GM06990 (cell line): ENCODE measurements around the gene CHST11.

Experiments
- DNase-seq: peaks from one replicate; pipeline ENCODE4 v3.0.0-alpha.2; 2011; ENCODE audit not compliant: insufficient read length; ENCODE audit errors: extremely low read depth
- H3K27me3 ChIP-seq: replicated peaks from 2 replicates; pipeline ENCODE4 v1.6.0; 2011; ENCODE audit warnings: low read length; ENCODE audit not compliant: control insufficient read depth, insufficient read depth
- H3K36me3 ChIP-seq: 2 replicates; pipeline ENCODE4 v1.5.1; 2011; ENCODE audit warnings: low read length; ENCODE audit not compliant: control insufficient read depth, insufficient read depth
- H3K4me3 ChIP-seq: replicated peaks from 2 replicates; pipeline ENCODE4 v1.5.1; 2011; ENCODE audit warnings: low read depth, mild to moderate bottlenecking, control low read depth, low read length
- TF ChIP-seq, protein P1 (sequence below): IDR thresholded peaks from 2 replicates; pipeline ENCODE4 v1.5.1; 2011; ENCODE audit warnings: low read length, control low read depth, mild to moderate bottlenecking, inconsistent platforms; ENCODE audit not compliant: insufficient read depth, poor library complexity, severe bottlenecking

CHST11 gene

DNA sequence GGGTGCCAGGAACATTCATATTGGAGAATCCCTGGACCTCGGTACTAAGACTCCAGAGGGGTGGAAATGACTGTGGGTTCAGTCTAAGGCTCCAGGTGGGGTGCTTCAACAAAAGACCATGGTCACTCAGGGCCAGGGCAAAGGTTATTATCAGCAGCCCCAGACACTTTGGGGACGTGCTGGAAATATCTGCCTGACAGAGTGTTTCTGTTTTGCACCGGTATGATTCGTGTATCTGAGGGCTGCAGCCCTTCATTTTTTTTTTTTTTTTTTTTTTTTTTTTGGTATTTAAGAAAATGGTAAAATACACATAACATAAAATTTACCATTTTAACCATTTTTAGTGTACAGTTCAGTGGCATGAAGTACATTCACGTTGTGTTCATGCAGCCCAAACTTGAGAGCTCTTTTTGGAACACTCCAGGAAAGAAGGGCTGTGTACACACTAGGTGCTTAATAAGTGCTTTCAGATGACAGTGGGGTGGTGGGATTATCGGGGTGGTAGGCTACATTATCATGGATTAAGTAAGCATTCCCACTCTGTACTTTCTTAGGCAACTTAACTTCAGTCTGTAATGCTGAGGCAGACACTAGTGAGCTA lies 120.3 kb downstream of the CHST11 start:
- Histone ChIP-seq H3K4me3 (no peak overlapping the region), H3K27me3 (no peaks in the 10 kb centered on the region), H3K36me3 (no peaks in the 10 kb centered on the region)
- TF ChIP-seq, protein P1, sequence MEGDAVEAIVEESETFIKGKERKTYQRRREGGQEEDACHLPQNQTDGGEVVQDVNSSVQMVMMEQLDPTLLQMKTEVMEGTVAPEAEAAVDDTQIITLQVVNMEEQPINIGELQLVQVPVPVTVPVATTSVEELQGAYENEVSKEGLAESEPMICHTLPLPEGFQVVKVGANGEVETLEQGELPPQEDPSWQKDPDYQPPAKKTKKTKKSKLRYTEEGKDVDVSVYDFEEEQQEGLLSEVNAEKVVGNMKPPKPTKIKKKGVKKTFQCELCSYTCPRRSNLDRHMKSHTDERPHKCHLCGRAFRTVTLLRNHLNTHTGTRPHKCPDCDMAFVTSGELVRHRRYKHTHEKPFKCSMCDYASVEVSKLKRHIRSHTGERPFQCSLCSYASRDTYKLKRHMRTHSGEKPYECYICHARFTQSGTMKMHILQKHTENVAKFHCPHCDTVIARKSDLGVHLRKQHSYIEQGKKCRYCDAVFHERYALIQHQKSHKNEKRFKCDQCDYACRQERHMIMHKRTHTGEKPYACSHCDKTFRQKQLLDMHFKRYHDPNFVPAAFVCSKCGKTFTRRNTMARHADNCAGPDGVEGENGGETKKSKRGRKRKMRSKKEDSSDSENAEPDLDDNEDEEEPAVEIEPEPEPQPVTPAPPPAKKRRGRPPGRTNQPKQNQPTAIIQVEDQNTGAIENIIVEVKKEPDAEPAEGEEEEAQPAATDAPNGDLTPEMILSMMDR = no peak
- DNase-seq = no peak

DNA sequence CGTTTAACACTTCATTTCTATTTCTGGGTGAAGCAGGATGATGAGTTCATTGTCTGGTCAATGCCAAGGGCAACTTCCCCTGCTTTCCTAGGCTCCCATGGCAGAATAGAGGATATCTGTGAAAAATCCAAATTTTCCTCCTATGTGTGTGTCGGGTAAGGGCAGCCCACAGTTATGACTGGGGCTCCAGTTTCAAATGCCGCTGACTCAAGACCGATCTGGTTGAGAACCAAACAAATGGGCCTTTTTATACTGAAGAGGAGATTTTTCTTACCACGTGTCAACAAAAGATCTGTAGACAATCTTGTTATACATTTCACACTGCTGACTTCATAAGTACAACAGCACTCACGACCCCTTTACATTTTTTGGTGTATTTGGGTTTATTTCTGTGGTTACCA lies 120.8 kb downstream of the CHST11 start:
- no peaks in the 10 kb centered on the region for H3K27me3 ChIP-seq
- no peak overlapping the region for H3K4me3 ChIP-seq
- no peak for DNase-seq
- TF ChIP-seq, protein P1 = no peak
- no peaks in the 10 kb centered on the region for H3K36me3 ChIP-seq

DNA sequence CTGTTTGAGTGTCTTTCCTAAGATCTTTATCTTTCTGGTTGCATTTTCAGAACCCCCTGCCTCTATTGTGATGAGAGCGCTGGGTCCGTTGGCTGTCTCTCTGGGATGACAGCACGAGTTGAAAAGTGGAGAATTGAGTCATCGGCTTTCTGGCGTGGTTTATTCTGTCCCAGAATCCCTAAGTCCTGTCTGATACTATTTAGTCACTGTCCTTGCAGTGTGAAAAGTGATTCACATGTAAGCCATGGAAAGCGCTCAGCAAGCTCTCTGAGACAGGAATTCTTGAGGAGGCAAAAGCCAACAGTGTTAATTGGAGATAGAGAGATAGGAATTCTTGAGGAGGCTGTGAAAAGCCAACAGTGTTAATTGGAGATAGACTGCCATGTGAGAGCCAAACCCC lies 121.7 kb downstream of the CHST11 start:
- no peak for DNase-seq
- Histone ChIP-seq H3K4me3 (no peak overlapping the region), H3K36me3 (no peaks in the 10 kb centered on the region), H3K27me3 (no peaks in the 10 kb centered on the region)
- TF ChIP-seq, protein P1 = no peak

DNA sequence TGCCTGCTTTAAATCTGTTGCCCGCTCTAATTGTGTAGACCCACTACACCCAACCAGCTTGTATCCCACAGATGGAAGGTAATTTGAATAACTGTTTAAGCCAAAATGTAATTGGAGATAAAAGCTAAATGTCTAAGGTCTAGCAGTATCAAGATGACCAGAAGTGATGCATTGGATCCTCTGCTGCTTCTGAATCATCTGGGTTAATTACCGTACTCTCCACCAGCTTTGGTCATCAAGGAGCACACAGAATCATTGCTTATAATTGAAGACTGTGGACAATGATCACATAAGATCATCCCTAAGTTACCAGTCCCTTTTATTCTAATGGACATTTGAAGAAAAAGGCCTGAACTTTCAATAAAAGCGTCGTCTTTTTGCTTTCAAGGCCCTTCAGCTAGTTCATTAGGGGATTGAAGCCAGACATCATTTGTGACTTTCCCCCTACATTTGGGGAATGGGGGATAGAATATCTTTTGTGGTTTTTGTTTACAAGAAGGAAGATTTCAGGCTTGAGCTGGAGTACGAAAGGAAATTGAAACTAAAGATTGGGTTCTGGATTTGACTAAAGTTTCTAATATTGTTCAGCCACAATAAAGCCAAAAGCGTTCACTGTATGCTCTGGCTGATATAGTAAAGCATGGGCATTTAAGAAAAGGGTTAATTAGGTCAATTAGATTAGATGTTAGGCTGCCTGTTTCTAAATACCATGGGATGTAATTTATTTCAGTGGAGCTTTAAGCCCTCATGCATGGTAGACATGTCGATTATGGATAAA lies 123.2 kb downstream of the CHST11 start:
- no peak for DNase-seq
- Histone ChIP-seq H3K36me3 (no peaks in the 10 kb centered on the region), H3K4me3 (peak overlapping the region; percentile 8; the same call in 1 of the 2 replicates), H3K27me3 (no peaks in the 10 kb centered on the region)
- TF ChIP-seq, protein P1 = no peak

DNA sequence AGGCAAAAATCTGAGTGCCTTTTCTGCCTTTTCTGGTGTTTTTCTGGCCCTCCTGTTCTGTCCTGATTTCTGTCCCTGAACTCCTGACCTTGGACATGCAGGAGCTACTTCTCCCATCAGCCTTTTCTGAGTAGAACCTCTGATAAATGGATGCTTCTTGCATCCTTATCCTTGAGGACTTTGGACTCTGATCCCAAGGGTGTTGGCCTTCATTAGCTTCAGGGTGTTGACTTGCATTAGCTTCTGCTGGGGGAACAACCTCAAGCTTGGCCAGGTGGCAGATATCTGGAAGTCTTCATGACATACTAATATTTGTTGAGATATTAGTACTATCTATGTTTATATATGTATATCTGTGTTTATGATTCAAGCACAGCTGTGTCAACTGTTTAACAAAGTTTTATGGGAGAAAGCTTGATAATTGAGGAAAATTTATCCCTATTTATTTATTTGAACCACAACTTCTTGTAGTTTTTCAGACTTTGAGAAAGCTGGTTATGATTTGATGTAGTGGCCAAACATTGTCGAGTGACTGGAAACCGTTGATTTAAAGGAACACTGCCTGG lies 124.3 kb downstream of the CHST11 start:
- TF ChIP-seq, protein P1 = no peak
- Histone ChIP-seq H3K36me3 (no peaks in the 10 kb centered on the region), H3K4me3 (no peak overlapping the region), H3K27me3 (no peaks in the 10 kb centered on the region)
- DNase-seq = no peak
